Measurements from ENCODE around the gene MSRB1. TPM values are rescaled to one million over a fixed set of nuclear protein-coding genes. Genes with fewer than 3 reads are reported as not detected.
A peak's percentile ranks its signal among the peaks of the same experiment; 100 is the strongest.

MSRB1 gene
- total and polyA plus RNA-seq, 2 of the 13 experiments (the other 11 are each of a cell fraction or from before 2014, with no cell fraction given), result 32.1 to 75.4 TPM

GRCh38 chr16:1983544-1984346, 40.7 kb upstream of the MSRB1 start, which contains the start of gene GFER (continued):
- TF ChIP-seq TFAP4 (IDR thresholded peaks at IDR 0.05; ENCODE audit: borderline replicate concordance, low read depth) (no peak), ZNF513 (CRISPR knock-in tag; conservative IDR thresholded peaks at IDR 0.05) (0 out of 2 replicates have a peak, but pooled peaks have one; percentile 49), ZBTB26 (CRISPR knock-in tag; IDR thresholded peaks at IDR 0.05; ENCODE audit: borderline replicate concordance) (no peak), CBFB (CRISPR knock-in tag; IDR thresholded peaks at IDR 0.05) (peak; percentile 63; the same call in 1 of the 2 replicates), MATR3 (CRISPR knock-in tag; IDR thresholded peaks at IDR 0.05) (0 out of 2 replicates have a peak, but pooled peaks have one; percentile 43), KDM5B (CRISPR knock-in tag; IDR thresholded peaks at IDR 0.05; ENCODE audit: borderline replicate concordance) (no peak), SOX6 (IDR thresholded peaks at IDR 0.05) (no peak), SOX6 (CRISPR knock-in tag; IDR thresholded peaks at IDR 0.05) (peak; percentile 59; the same call in 1 of the 2 replicates), ZBTB2 (CRISPR knock-in tag; IDR thresholded peaks at IDR 0.05; ENCODE audit: low read depth) (0 out of 2 replicates have a peak, but pooled peaks have one; percentile 52), KMT2B (CRISPR knock-in tag; IDR thresholded peaks at IDR 0.05) (no peak), ZNF691 (CRISPR knock-in tag; IDR thresholded peaks at IDR 0.05; ENCODE audit: borderline replicate concordance, low read depth) (no peak; the same call in 1 of the 2 replicates), ZNF292 (CRISPR knock-in tag; IDR thresholded peaks at IDR 0.05; ENCODE audit: borderline replicate concordance, low read depth) (no peak), ZBTB7A (CRISPR knock-in tag; IDR thresholded peaks at IDR 0.05) (no peak), ARNTL (CRISPR knock-in tag; IDR thresholded peaks at IDR 0.05) (no peak), E2F5 (CRISPR knock-in tag; conservative IDR thresholded peaks at IDR 0.05) (peak; percentile 64; the same call in 1 of the 2 replicates), CTCF (CRISPR knock-in tag; IDR thresholded peaks at IDR 0.05) (peak; percentile 72), HOMEZ (CRISPR knock-in tag; IDR thresholded peaks at IDR 0.05; ENCODE audit: low read depth) (no peak)

All from HepG2 (cell line).